DMS79 (cell line): Measurements from ENCODE around the gene KRT9.
"Not testable (repeated sequence)": the region's sequence is repeated elsewhere in the genome, so short reads cannot be mapped to it uniquely, and the experiment has no call there.

Experiments
- DNase-seq: peaks from one replicate; lab custom pipeline; 2025; lab: John Stamatoyannopoulos, UW

Gene KRT9

GRCh38 chr17:41545829-41546410 is 25.9 kb downstream of the KRT9 start:
- DNase-seq = no peak

GRCh38 chr17:41544935-41545334 is 26.9 kb downstream of the KRT9 start:
- DNase-seq = no peak

GRCh38 chr17:41544491-41544892 is 27.4 kb downstream of the KRT9 start:
- no peak for DNase-seq

- not testable (repeated sequence) for DNase-seq
These were observed 29.1 kb downstream of the KRT9 start for GRCh38 chr17:41542786-41543185.

GRCh38 chr17:41542357-41542756 is 29.5 kb downstream of the KRT9 start:
- no peak for DNase-seq

GRCh38 chr17:41540921-41541625 is 30.8 kb downstream of the KRT9 start:
- DNase-seq = no peak

GRCh38 chr17:41539979-41540701 is 31.7 kb downstream of the KRT9 start:
- no peak for DNase-seq

- DNase-seq = no peak
These were observed 32.8 kb downstream of the KRT9 start for GRCh38 chr17:41539071-41539492.

GRCh38 chr17:41538565-41538991 is 33.3 kb downstream of the KRT9 start:
- no peak for DNase-seq

- DNase-seq = no peak
These were observed 33.9 kb downstream of the KRT9 start for GRCh38 chr17:41537990-41538389.

- no peak for DNase-seq
These were observed 34.3 kb downstream of the KRT9 start for GRCh38 chr17:41537614-41537954.

- no peak for DNase-seq
These were observed 34.9 kb downstream of the KRT9 start for GRCh38 chr17:41536741-41537613.

- DNase-seq = no peak
These were observed 35.9 kb downstream of the KRT9 start for GRCh38 chr17:41535764-41536481.

GRCh38 chr17:41534899-41535546 is 36.8 kb downstream of the KRT9 start:
- DNase-seq = no peak

GRCh38 chr17:41533613-41534012 is 38.2 kb downstream of the KRT9 start:
- DNase-seq = no peak

GRCh38 chr17:41532947-41533570 is 38.8 kb downstream of the KRT9 start:
- no peak for DNase-seq

- DNase-seq = no peak
These were observed 39.9 kb downstream of the KRT9 start for GRCh38 chr17:41531993-41532392.

- DNase-seq = no peak
These were observed 41.5 kb downstream of the KRT9 start for GRCh38 chr17:41530062-41531048.

- no peak for DNase-seq
These were observed 42.4 kb downstream of the KRT9 start for GRCh38 chr17:41529491-41529915.
